SK-N-SH (cell line): Measurements from ENCODE around the gene ALDH1L1. TPM values are rescaled to one million over a fixed set of nuclear protein-coding genes. Genes with fewer than 3 reads are reported as not detected.
"Not testable (repeated sequence)": the region's sequence is repeated elsewhere in the genome, so short reads cannot be mapped to it uniquely, and the experiment has no call there.

ENCODE experiments used
- CTCF ChIA-PET: fragments of 300-600, 350-600 bp; formaldehyde crosslinking; extraction: SDS; loops from one replicate; lab custom pipeline; 2021; lab: Yijun Ruan, JAX
- POLR2A ChIA-PET: fragments of 350-600 bp; sonication (Branson Sonifier 250); formaldehyde crosslinking; extraction: SDS; loops from one replicate; lab custom pipeline; 2020; ENCODE audit warnings: antibody characterized with exemption, inconsistent platforms; lab: Yijun Ruan, JAX
- DNase-seq: peaks from one replicate; pipeline ENCODE4 v3.0.0; 2012
- H2AFZ ChIP-seq: fragments of 200-600 bp; sonication (generic); 2 replicates; pipeline ENCODE4 v1.8.1; 2016; ENCODE audit warnings: antibody characterized with exemption, mild to moderate bottlenecking, low read depth
- H3F3A ChIP-seq: fragments of 200-600 bp; sonication (generic); replicated peaks from 2 replicates; pipeline ENCODE3; 2016; ENCODE audit warnings: antibody characterized with exemption, mild to moderate bottlenecking; ENCODE audit not compliant: insufficient read depth
- H3K27ac ChIP-seq, 2 experiments: fragments of 200-500 bp in 1 of 2; fragments of 200-600 bp in 1 of 2; sonication (Bioruptor generic) in 1 of 2; sonication (generic), shearing (Covaris generic) in 1 of 2; 2 replicates each; pipeline versions ENCODE4 v1.5.1 to v1.6.1; 2014 to 2016; ENCODE audit warnings: low read depth in 2 of 2, inconsistent platforms in 1 of 2, low read length in 1 of 2, mild to moderate bottlenecking in 1 of 2, mixed read lengths in 1 of 2
- H3K27me3 ChIP-seq: fragments of 200-600 bp; sonication (generic), shearing (Covaris generic); 2 replicates; pipeline ENCODE4 v1.6.1; 2016; ENCODE audit warnings: mixed run types; ENCODE audit not compliant: insufficient read depth
- H3K36me3 ChIP-seq, 2 experiments: fragments of 200-500 bp in 1 of 2; fragments of 200-600 bp in 1 of 2; sonication (Bioruptor generic) in 1 of 2; sonication (generic) in 1 of 2; replicated peaks in 1 of 2; 2 replicates each; pipeline versions ENCODE3 to v1.5.1; 2014 to 2016; ENCODE audit warnings: low read length in 1 of 2, mild to moderate bottlenecking in 1 of 2; ENCODE audit not compliant: insufficient read depth in 2 of 2, control insufficient read depth in 1 of 2
- H3K4me1 ChIP-seq, 2 experiments: fragments of 200-500 bp in 1 of 2; fragments of 200-600 bp in 1 of 2; sonication (Bioruptor generic) in 1 of 2; sonication (generic), shearing (Covaris generic) in 1 of 2; 2 replicates each; pipeline versions ENCODE4 v1.5.1 to v1.6.1; 2014 to 2016; ENCODE audit warnings: low read depth in 1 of 2, low read length in 1 of 2, mixed run types in 1 of 2; ENCODE audit not compliant: insufficient read depth in 2 of 2, control insufficient read depth in 1 of 2
- H3K4me2 ChIP-seq: fragments of 200-600 bp; sonication (generic), shearing (Covaris generic); 2 replicates; pipeline ENCODE4 v1.6.1; 2017; ENCODE audit warnings: mixed run types
- H3K4me3 ChIP-seq, 2 experiments: fragments of 200-500 bp in 1 of 2; fragments of 200-600 bp in 1 of 2; sonication (Bioruptor generic) in 1 of 2; sonication (generic), shearing (Covaris generic) in 1 of 2; 2 replicates each; pipeline versions ENCODE4 v1.5.1 to v1.8.1; 2014 to 2016; ENCODE audit warnings: low read depth in 2 of 2, inconsistent platforms in 1 of 2, low read length in 1 of 2, mild to moderate bottlenecking in 1 of 2, mixed read lengths in 1 of 2, moderate library complexity in 1 of 2
- H3K79me2 ChIP-seq: fragments of 200-600 bp; sonication (generic); 2 replicates; pipeline ENCODE4 v1.8.1; 2017; ENCODE audit warnings: mild to moderate bottlenecking; ENCODE audit not compliant: insufficient read depth
- H3K9ac ChIP-seq: fragments of 200-600 bp; sonication (generic); 2 replicates; pipeline ENCODE4 v1.6.1; 2017; ENCODE audit warnings: mixed run types
- H3K9me2 ChIP-seq: fragments of 200-600 bp; sonication (generic); 2 replicates; pipeline ENCODE4 v1.6.1; 2017; ENCODE audit warnings: mixed run types
- H3K9me3 ChIP-seq: fragments of 200-600 bp; sonication (generic); 2 replicates; pipeline ENCODE4 v1.6.1; 2017; ENCODE audit warnings: mixed run types, mild to moderate bottlenecking, moderate library complexity
- H4K20me1 ChIP-seq: fragments of 200-600 bp; sonication (generic); 2 replicates; pipeline ENCODE4 v1.6.1; 2017; ENCODE audit warnings: mild to moderate bottlenecking, mixed run types; ENCODE audit not compliant: insufficient read depth
- ELF1 ChIP-seq: IDR thresholded peaks from 2 replicates; pipeline ENCODE4 v1.4.0; 2012
- FOXM1 ChIP-seq: IDR thresholded peaks from 2 replicates; pipeline ENCODE4 v1.4.0; 2012; ENCODE audit warnings: low read depth, mild to moderate bottlenecking
- GABPA ChIP-seq: IDR thresholded peaks from 2 replicates; pipeline ENCODE4 v1.4.0; 2012; ENCODE audit warnings: low read depth, mild to moderate bottlenecking
- NFIC ChIP-seq: IDR thresholded peaks from 2 replicates; pipeline ENCODE4 v1.4.0; 2012; ENCODE audit warnings: borderline replicate concordance
- PBX3 ChIP-seq: IDR thresholded peaks from 2 replicates; pipeline ENCODE4; 2012
- POLR2AphosphoS5 ChIP-seq: IDR thresholded peaks from 2 replicates; pipeline ENCODE4 v1.6.1; 2012; ENCODE audit warnings: low read depth, low read length
- RAD21 ChIP-seq: IDR thresholded peaks from 2 replicates; pipeline ENCODE4 v1.6.1; 2012; ENCODE audit warnings: mild to moderate bottlenecking, low read length
- RCOR1 ChIP-seq: fragments of 150-350 bp; IDR thresholded peaks from 2 replicates; pipeline ENCODE4 v1.6.1; 2017; ENCODE audit warnings: antibody characterized with exemption, low read length
- RFX5 ChIP-seq: IDR thresholded peaks from 2 replicates; pipeline ENCODE4 v1.6.1; 2012; ENCODE audit warnings: mild to moderate bottlenecking, improper control_type of control experiment, low read length
- TAF1 ChIP-seq: IDR thresholded peaks from 2 replicates; pipeline ENCODE4 v1.6.1; 2012; ENCODE audit warnings: low read depth, mild to moderate bottlenecking, low read length, moderate library complexity, borderline replicate concordance
- YY1 ChIP-seq: IDR thresholded peaks from 2 replicates; pipeline ENCODE4 v1.4.0; 2012; ENCODE audit warnings: low read depth, mild to moderate bottlenecking
- ZBTB33 ChIP-seq: IDR thresholded peaks from 2 replicates; pipeline ENCODE4 v1.4.0; 2012; ENCODE audit warnings: low read depth, borderline replicate concordance
- WGBS: methylation state at CpG from one replicate; pipeline ENCODE4 v1.1.6; 2017; ENCODE audit warnings: low lambda C conversion rate; 5-methylcytosine and 5-hydroxymethylcytosine counted together
- polyA plus RNA-seq, 3 experiments: library from polyadenylated mRNA; depleted of rRNA; stranded (reverse); fragments of >200 nt; gene quantifications; 2 replicates each; pipeline ENCODE4 v1.2.3, GENCODE V29; 2012

Gene ALDH1L1
- polyA plus RNA-seq, 1 of the 3 experiments (the other 2 are of a cell fraction): not detected

DNA sequence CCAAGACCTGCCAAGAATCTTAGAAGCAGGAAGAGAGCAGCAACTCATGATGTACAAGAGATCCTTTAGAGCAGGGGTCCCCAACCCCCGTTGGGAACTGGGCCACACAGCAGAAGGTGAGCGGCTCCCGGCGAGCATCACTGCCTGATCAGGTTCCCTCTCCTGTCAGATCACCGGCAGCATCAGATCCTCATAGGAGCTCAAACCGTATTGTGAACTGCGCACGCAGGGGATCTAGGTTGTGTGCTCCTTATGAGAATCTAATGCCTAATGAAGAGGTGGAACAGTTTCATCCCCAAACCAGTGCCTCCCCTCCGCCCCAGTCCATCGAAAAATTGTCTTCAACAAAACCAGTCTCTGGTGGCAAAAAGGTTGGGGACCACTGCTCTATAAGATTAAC is 110.2 kb downstream of the ALDH1L1 start:
- ChIA-PET POLR2A (no interaction called here), CTCF (no interaction called here)
- H3K4me1 ChIP-seq: no peaks in the 10 kb centered on the region
- no peak overlapping the region for H2AFZ ChIP-seq
- WGBS: 81% methylated on average over 6 of the region's 10 CpGs
- H3K9me2 ChIP-seq: no peaks in the 10 kb centered on the region
- no peaks in the 10 kb centered on the region for H3F3A ChIP-seq
- peaks cover 0 to 3% of the 10 kb centered on the region in 2 experiments for H3K36me3 ChIP-seq
- H4K20me1 ChIP-seq: no peaks in the 10 kb centered on the region
- no peak overlapping the region for H3K27ac ChIP-seq
- H3K79me2 ChIP-seq: 0 out of 2 replicates have a peak, but pooled peaks cover 3% of the 10 kb centered on the region
- H3K27me3 ChIP-seq: no peaks in the 10 kb centered on the region
- no peak for TF ChIP-seq ELF1
- no peak for TF ChIP-seq POLR2AphosphoS5
- TF ChIP-seq PBX3: no peak
- no peak for TF ChIP-seq FOXM1
- TF ChIP-seq RAD21: no peak
- TF ChIP-seq ZBTB33: no peak
- no peak for DNase-seq
- no peaks in the 10 kb centered on the region for H3K9me3 ChIP-seq
- H3K9ac ChIP-seq: no peak overlapping the region
- no peak overlapping the region for H3K4me2 ChIP-seq
- H3K4me3 ChIP-seq: no peak overlapping the region

DNA sequence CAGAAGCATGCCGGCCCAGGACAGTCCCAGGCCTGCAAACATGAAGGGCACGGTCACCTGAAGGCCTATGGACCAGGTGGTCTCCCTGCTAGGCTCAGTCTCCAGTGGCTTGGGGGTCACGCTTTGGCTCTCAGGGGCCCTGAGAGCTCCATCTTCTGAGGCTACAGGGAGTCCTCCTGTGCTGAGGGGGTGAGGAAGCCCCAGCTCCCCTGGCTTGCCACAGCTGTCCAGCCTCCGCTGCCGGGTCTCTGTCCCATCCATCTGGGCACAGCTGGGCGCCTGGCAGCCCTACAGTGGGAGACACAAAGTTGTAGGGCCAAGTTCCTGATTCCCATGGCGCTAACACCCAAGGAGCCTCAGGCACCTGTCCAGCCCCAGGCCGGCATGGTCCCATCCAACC is 112.4 kb downstream of the ALDH1L1 start:
- ChIA-PET POLR2A (no interaction called here), CTCF (no interaction called here)
- Histone ChIP-seq H3K27ac (no peak overlapping the region), H4K20me1 (no peaks in the 10 kb centered on the region), H3K9me3 (no peaks in the 10 kb centered on the region), H3K9me2 (no peaks in the 10 kb centered on the region), H3K4me1 (no peaks in the 10 kb centered on the region), H3K79me2 (0 out of 2 replicates have a peak, but pooled peaks cover 3% of the 10 kb centered on the region), H3F3A (no peaks in the 10 kb centered on the region), H3K4me2 (no peak overlapping the region), H3K27me3 (no peaks in the 10 kb centered on the region), H2AFZ (no peak overlapping the region), H3K36me3 (no peaks in the 10 kb centered on the region), H3K9ac (no peak overlapping the region), H3K4me3 (no peak overlapping the region)
- WGBS: 80% methylated on average over 3 of the region's 8 CpGs
- TF ChIP-seq GABPA (no peak), RFX5 (no peak), YY1 (no peak), NFIC (no peak), POLR2AphosphoS5 (no peak), RCOR1 (no peak), TAF1 (no peak)
- DNase-seq: peak; percentile 7

GRCh38 chr3:126066676-126067075 is 113.7 kb downstream of the ALDH1L1 start:
- POLR2A ChIA-PET, H3K9me2 ChIP-seq, H3K4me2 ChIP-seq, H3K79me2 ChIP-seq, DNase-seq, H4K20me1 ChIP-seq, H3F3A ChIP-seq, H2AFZ ChIP-seq, H3K4me1 ChIP-seq, H3K27ac ChIP-seq, H3K36me3 ChIP-seq, H3K4me3 ChIP-seq, H3K9ac ChIP-seq, H3K9me3 ChIP-seq, H3K27me3 ChIP-seq: not testable (repeated sequence)
- WGBS: 93% methylated on average over 6 of the region's 6 CpGs
- CTCF ChIA-PET: interaction anchor here (0.6 kb wide), 1 partner anchor 8 kb away, joined by 3 read pairs; no protein-coding TSS in a partner anchor
